Measurements from ENCODE around the gene NRXN3. TPM values are rescaled to one million over a fixed set of nuclear protein-coding genes. Genes with fewer than 3 reads are reported as not detected.
A peak's percentile ranks its signal among the peaks of the same experiment; 100 is the strongest.

NRXN3 gene
- total and polyA plus RNA-seq, 2 experiments from 2014 or later: 1.0 to 1.8 TPM

- no peaks in the 10 kb centered on the region for H3K36me3 ChIP-seq (ENCODE audit: insufficient read depth)
- H4K20me1 ChIP-seq (replicated peaks; ENCODE audit: insufficient read depth): no peaks in the 10 kb centered on the region
- H3K79me2 ChIP-seq (replicated peaks; ENCODE audit: insufficient read depth): no peaks in the 10 kb centered on the region
- H3K27ac Mint-ChIP-seq: no peak overlapping the region
- H3K4me1 ChIP-seq (ENCODE audit: insufficient read depth): no peaks in the 10 kb centered on the region
- no peaks in the 10 kb centered on the region; the same call in 2 of the 3 replicates for H3K4me1 Mint-ChIP-seq
- H3K4me3 ChIP-seq: no peak overlapping the region
- H3K27me3 ChIP-seq (ENCODE audit: insufficient read depth): no peaks in the 10 kb centered on the region
- no peaks in the 10 kb centered on the region for H3K36me3 Mint-ChIP-seq (ENCODE audit: low read depth)
- no peak for ATAC-seq
- H3K4me3 Mint-ChIP-seq: no peak overlapping the region
- no peaks in the 10 kb centered on the region for H3K9me2 ChIP-seq (ENCODE audit: insufficient read depth)
- H3K27ac ChIP-seq (ENCODE audit: low read depth): no peak overlapping the region
- TF ChIP-seq CTCF (conservative IDR thresholded peaks at IDR 0.05; ENCODE audit: low read depth in 2 of 2): no peak
- TF ChIP-seq ZNF331 (CRISPR knock-in tag; IDR thresholded peaks at IDR 0.05; ENCODE audit: low read depth): no peak
- TF ChIP-seq JUNB (IDR thresholded peaks at IDR 0.05; ENCODE audit: unreplicated experiment): no peak
- H3K27me3 Mint-ChIP-seq (ENCODE audit: insufficient read depth, low read depth, poor library complexity): no peaks in the 10 kb centered on the region
- DNase-seq (ENCODE audit: low spot score): no peak
- no peaks in the 10 kb centered on the region for H3K9me3 Mint-ChIP-seq
- no peaks in the 10 kb centered on the region for H3F3A ChIP-seq (replicated peaks; ENCODE audit: low read depth)
- no peak overlapping the region for H2AFZ ChIP-seq
- no peak overlapping the region for H3K4me2 ChIP-seq
Observed at GRCh38 chr14:79150226-79150625, 980.1 kb downstream of the NRXN3 start.

- Mint-ChIP-seq H3K4me1 (no peaks in the 10 kb centered on the region; the same call in 2 of the 3 replicates), H3K27ac (no peak overlapping the region), H3K9me3 (no peaks in the 10 kb centered on the region), H3K4me3 (no peak overlapping the region), H3K27me3 (ENCODE audit: insufficient read depth, low read depth, poor library complexity) (no peaks in the 10 kb centered on the region), H3K36me3 (ENCODE audit: low read depth) (no peaks in the 10 kb centered on the region)
- TF ChIP-seq STAT1 (IDR thresholded peaks at IDR 0.05; ENCODE audit: unreplicated experiment): no peak
- TF ChIP-seq JUNB (IDR thresholded peaks at IDR 0.05; ENCODE audit: unreplicated experiment): no peak
- TF ChIP-seq CTCF (conservative IDR thresholded peaks at IDR 0.05; ENCODE audit: low read depth in 2 of 2): no peak
- no peak for TF ChIP-seq ZNF114 (CRISPR knock-in tag; IDR thresholded peaks at IDR 0.05)
- no peaks in the 10 kb centered on the region for H3F3A ChIP-seq (replicated peaks; ENCODE audit: low read depth)
- no peak overlapping the region for H3K4me3 ChIP-seq
- DNase-seq (ENCODE audit: low spot score) (no peak), ATAC-seq (no peak)
- H3K4me1 ChIP-seq (ENCODE audit: insufficient read depth): no peaks in the 10 kb centered on the region
- H3K27me3 ChIP-seq (ENCODE audit: insufficient read depth): no peaks in the 10 kb centered on the region
- H2AFZ ChIP-seq: no peak overlapping the region
- no peaks in the 10 kb centered on the region for H3K9me2 ChIP-seq (ENCODE audit: insufficient read depth)
- H4K20me1 ChIP-seq (replicated peaks; ENCODE audit: insufficient read depth): no peaks in the 10 kb centered on the region
- no peaks in the 10 kb centered on the region for H3K36me3 ChIP-seq (ENCODE audit: insufficient read depth)
- no peaks in the 10 kb centered on the region for H3K79me2 ChIP-seq (replicated peaks; ENCODE audit: insufficient read depth)
- no peak overlapping the region for H3K4me2 ChIP-seq
- no peak overlapping the region for H3K27ac ChIP-seq (ENCODE audit: low read depth)
Observed at GRCh38 chr14:79157369-79157768, 987.2 kb downstream of the NRXN3 start.

- H3K9me3 Mint-ChIP-seq: no peaks in the 10 kb centered on the region
- no peak overlapping the region for H3K27ac ChIP-seq (ENCODE audit: low read depth)
- H3K9me2 ChIP-seq (ENCODE audit: insufficient read depth): no peaks in the 10 kb centered on the region
- H3K4me1 ChIP-seq (ENCODE audit: insufficient read depth): no peaks in the 10 kb centered on the region
- no peaks in the 10 kb centered on the region for H3K27me3 ChIP-seq (ENCODE audit: insufficient read depth)
- DNase-seq (ENCODE audit: low spot score) (peak; percentile 60), ATAC-seq (peak; percentile 72)
- no peaks in the 10 kb centered on the region for H3F3A ChIP-seq (replicated peaks; ENCODE audit: low read depth)
- H3K4me3 Mint-ChIP-seq: no peak overlapping the region
- H3K4me2 ChIP-seq: no peak overlapping the region
- H4K20me1 ChIP-seq (replicated peaks; ENCODE audit: insufficient read depth): no peaks in the 10 kb centered on the region
- no peak overlapping the region for H3K27ac Mint-ChIP-seq
- no peaks in the 10 kb centered on the region for H3K36me3 Mint-ChIP-seq (ENCODE audit: low read depth)
- no peak overlapping the region for H3K4me3 ChIP-seq
- H3K27me3 Mint-ChIP-seq (ENCODE audit: insufficient read depth, low read depth, poor library complexity): no peaks in the 10 kb centered on the region
- H2AFZ ChIP-seq: no peak overlapping the region
- H3K36me3 ChIP-seq (ENCODE audit: insufficient read depth): no peaks in the 10 kb centered on the region
- TF ChIP-seq JUNB (IDR thresholded peaks at IDR 0.05; ENCODE audit: unreplicated experiment) (no peak), CREB1 (CRISPR knock-in tag; IDR thresholded peaks at IDR 0.05; ENCODE audit: low read depth) (no peak), STAT1 (IDR thresholded peaks at IDR 0.05; ENCODE audit: unreplicated experiment) (no peak), ZNF114 (CRISPR knock-in tag; IDR thresholded peaks at IDR 0.05) (no peak), REST (IDR thresholded peaks at IDR 0.05; ENCODE audit: unreplicated experiment) (peak; percentile 75), POLR2AphosphoS5 (IDR thresholded peaks at IDR 0.05; ENCODE audit: low read depth) (no peak)
- H3K4me1 Mint-ChIP-seq: no peaks in the 10 kb centered on the region; the same call in 2 of the 3 replicates
- no peaks in the 10 kb centered on the region for H3K79me2 ChIP-seq (replicated peaks; ENCODE audit: insufficient read depth)
Observed at GRCh38 chr14:79161571-79161970, 991.4 kb downstream of the NRXN3 start.

All from GM23338 (cell line).